ENCODE measurements around the gene OSGIN1.

The OSGIN1 gene

DNA sequence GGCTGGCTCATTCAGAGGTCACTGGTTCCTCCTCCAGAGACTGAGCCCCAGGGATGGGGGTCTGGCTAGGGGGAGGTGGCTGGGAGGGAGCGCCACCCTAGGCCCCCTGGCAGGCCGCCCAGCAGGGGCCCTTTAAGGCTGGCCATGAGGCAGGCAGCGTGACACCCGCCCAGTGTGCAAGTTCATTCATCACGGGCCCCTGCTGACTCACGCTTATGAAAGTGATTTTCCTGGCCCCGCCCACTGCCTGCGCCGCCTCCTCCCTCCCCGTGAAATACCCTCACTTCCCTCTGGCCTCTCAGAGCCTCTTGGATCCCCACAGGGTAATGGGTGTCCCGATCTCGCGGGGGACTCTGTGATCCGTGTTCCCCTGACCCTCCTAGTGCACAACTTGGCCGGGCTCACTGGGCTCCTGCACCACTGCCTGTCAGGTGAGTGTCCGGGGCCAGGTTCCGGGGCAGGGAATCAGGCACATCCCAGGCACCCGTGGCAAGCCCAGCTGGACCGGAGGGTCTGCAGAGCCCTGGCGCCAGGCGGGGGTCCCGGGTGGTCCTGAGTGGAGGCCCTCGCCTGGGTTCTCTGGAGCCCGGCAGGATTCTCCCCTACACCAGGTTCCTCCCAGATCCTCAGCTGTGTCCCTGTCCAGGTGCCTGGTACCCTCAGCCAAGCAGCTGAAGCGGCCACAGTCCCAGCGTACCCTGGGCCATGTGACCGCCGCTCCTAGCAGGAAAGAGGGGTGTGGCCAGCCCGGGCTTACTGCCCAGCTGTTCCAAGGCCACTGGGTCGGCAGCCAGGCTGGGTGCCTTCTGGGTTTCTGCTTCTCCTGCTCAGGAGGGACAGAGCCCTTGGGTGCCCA, at the start of gene OSGIN1:
Gene OSGIN1 (plus strand): TSS at position 301 of the 856 bp plus-strand sequence. CDS start 4,432 bp downstream, outside the sequence.
- peak; percentile 85 for DNase-seq
- Mint-ChIP-seq H3K36me3 (ENCODE audit: low read depth) (no peaks in the 10 kb centered on the region), H3K27ac (peak within 1 kb of the TSS; percentile 80), H3K27me3 (peaks cover 33% of the 10 kb centered on the region), H3K9me3 (no peaks in the 10 kb centered on the region), H3K4me1 (ENCODE audit: low read depth) (peaks cover 14% of the 10 kb centered on the region), H3K4me3 (peak within 1 kb of the TSS; percentile 58)

DNA sequence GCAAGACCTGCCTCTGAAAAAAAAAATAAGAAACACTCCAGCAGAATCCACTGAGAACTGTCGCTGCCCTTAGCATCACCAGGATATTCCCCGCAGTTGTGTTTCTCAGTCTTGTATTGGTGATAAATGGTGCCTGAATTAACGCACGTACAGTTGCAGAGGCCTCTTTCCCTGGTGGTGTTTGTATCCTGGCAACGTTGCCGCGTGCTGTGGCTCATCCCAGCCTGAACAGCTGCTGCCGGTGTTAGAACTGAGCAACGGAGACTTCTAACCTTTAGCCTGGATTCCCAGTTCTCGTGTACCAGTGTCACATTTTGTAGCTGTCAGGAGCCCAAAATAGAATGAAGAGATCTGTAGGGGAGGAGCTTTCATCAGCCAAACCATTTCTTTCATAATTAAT, 49.3 kb upstream of the OSGIN1 start:
- H3K9me3 Mint-ChIP-seq: no peaks in the 10 kb centered on the region

DNA sequence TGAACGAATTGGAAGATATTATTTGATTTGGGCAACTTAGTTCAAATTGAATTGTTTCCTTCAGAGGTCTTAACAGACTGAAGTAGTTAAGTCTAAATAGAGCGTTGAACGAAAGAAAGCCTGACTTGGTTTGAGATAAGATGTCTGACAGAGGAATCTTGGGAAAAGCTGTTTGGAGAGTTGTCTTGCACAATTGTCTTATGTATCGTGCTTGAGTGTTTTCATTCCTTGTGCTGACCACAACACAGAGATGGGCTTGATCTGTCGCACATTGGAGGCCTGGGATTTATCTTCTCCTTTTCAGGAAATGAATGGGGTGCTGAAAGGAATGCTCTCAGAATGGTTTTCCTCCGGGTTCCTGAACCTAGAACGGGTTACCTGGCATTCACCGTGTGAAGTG, 46.4 kb upstream of the OSGIN1 start:
- Mint-ChIP-seq H3K4me3 (no peak overlapping the region), H3K27ac (no peak overlapping the region), H3K4me1 (ENCODE audit: low read depth) (peaks cover 13% of the 10 kb centered on the region), H3K9me3 (no peaks in the 10 kb centered on the region), H3K27me3 (no peaks in the 10 kb centered on the region), H3K36me3 (ENCODE audit: low read depth) (peaks cover 56% of the 10 kb centered on the region)
- no peak for DNase-seq

More for the DNA sequence above, 49.3 kb upstream of the OSGIN1 start:
- Mint-ChIP-seq H3K27ac (no peak overlapping the region), H3K27me3 (no peaks in the 10 kb centered on the region), H3K4me3 (no peak overlapping the region), H3K4me1 (ENCODE audit: low read depth) (peaks cover 33% of the 10 kb centered on the region), H3K36me3 (ENCODE audit: low read depth) (peaks cover 42% of the 10 kb centered on the region)
- no peak for DNase-seq

DNA sequence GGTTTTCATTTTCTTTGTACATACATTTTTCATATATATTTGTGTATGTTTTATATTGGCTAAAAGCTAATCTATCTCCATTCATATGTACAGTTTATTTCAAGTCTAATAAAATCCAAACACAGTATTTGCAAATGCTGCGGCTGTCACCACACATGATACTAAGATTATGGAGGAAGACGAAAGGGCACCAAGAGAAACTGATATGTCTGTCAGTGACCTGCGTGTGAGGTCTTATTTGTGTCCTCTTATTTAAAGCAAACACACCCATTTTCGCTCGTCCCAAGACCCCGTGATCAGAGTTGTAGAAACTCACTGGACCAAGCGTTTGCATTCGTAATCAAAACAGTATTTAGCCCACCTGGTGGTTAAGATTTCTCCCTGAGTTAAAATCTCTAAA, 45.9 kb upstream of the OSGIN1 start:
- no peaks in the 10 kb centered on the region for H3K27me3 Mint-ChIP-seq
- H3K27ac Mint-ChIP-seq: no peak overlapping the region
- H3K36me3 Mint-ChIP-seq (ENCODE audit: low read depth): peaks cover 61% of the 10 kb centered on the region
- H3K4me1 Mint-ChIP-seq (ENCODE audit: low read depth): peaks cover 10% of the 10 kb centered on the region
- H3K9me3 Mint-ChIP-seq: no peaks in the 10 kb centered on the region
- no peak for DNase-seq
- H3K4me3 Mint-ChIP-seq: no peak overlapping the region

DNA sequence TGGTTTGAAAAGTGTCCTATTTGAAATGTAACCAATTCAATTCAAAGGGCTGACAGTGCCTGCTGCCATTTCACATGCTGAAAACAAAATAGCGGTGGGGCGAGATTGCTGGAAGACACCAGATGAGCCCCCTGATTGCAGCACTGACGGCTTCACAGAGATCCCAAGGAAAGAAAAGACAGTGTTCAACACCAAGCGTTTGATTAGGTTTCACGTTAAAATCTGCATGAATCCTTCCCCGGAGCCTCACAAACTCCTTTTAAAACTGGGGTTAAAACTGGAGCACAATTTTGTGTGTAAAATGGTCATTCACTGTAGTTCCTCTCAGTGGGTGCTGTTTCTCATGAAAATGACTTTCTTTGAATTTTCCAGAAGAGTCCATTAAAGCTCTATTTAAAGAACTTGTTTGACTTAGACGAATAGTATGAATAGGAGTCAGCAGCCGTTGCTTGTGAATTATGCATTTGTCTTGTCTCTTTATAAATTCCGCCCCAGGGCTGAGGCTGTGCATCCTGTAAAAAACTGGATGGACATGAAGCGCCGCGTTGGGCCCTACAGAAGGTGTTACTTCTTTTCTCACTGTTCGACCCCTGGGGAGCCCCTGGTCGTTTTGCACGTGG, 45.3 kb upstream of the OSGIN1 start:
- H3K27me3 Mint-ChIP-seq: no peaks in the 10 kb centered on the region
- peaks cover 7% of the 10 kb centered on the region for H3K4me1 Mint-ChIP-seq (ENCODE audit: low read depth)
- H3K9me3 Mint-ChIP-seq: no peaks in the 10 kb centered on the region
- H3K4me3 Mint-ChIP-seq: no peak overlapping the region
- DNase-seq: no peak
- H3K36me3 Mint-ChIP-seq (ENCODE audit: low read depth): peaks cover 64% of the 10 kb centered on the region
- no peak overlapping the region for H3K27ac Mint-ChIP-seq

DNA sequence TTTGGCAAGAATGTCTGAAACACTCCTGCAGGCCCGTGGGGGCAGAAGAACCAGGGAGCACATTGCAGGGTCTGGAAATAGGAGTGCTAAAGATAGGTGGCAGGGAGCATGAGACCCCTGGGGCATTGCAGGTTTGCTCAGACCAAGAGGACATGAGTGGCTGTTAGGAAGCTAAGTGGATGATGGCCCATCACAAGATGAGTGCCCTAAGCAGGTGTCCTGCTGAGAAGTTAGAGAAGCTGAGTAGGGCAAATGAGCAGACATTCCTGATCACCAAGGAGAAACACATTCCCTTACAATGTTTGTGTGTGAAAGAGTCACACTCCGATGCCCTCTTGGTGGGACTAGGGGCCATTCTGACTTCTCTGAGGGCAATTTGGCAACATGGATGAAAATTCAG, 44.2 kb upstream of the OSGIN1 start:
- Mint-ChIP-seq H3K27ac (no peak overlapping the region), H3K9me3 (no peaks in the 10 kb centered on the region), H3K4me1 (ENCODE audit: low read depth) (peaks cover under 1% of the 10 kb centered on the region), H3K36me3 (ENCODE audit: low read depth) (peaks cover 70% of the 10 kb centered on the region), H3K4me3 (no peak overlapping the region), H3K27me3 (no peaks in the 10 kb centered on the region)
- DNase-seq: no peak

DNA sequence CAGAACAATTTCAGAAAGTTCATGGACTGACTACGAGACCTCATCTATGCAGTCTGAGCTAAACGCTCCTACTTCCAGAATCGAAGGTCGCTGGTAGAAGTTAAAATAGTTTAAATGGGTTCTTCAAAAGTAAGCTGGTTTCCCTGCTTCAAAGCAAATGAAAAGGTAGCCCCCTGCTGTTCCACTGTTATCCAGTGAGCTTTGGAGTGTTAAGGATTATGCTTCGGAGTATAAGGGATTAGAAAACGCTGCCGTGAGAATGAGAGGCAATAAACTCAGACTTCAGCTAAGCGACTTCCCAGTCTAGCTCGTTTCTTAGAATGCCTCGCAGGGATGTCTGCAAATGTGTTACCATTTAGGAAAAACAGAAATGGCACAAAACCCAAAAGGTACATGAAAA, 41.8 kb upstream of the OSGIN1 start:
- Mint-ChIP-seq H3K27me3 (no peaks in the 10 kb centered on the region), H3K36me3 (ENCODE audit: low read depth) (peaks cover 90% of the 10 kb centered on the region), H3K4me3 (no peak overlapping the region), H3K27ac (no peak overlapping the region), H3K4me1 (ENCODE audit: low read depth) (no peaks in the 10 kb centered on the region), H3K9me3 (no peaks in the 10 kb centered on the region)
- no peak for DNase-seq

DNA sequence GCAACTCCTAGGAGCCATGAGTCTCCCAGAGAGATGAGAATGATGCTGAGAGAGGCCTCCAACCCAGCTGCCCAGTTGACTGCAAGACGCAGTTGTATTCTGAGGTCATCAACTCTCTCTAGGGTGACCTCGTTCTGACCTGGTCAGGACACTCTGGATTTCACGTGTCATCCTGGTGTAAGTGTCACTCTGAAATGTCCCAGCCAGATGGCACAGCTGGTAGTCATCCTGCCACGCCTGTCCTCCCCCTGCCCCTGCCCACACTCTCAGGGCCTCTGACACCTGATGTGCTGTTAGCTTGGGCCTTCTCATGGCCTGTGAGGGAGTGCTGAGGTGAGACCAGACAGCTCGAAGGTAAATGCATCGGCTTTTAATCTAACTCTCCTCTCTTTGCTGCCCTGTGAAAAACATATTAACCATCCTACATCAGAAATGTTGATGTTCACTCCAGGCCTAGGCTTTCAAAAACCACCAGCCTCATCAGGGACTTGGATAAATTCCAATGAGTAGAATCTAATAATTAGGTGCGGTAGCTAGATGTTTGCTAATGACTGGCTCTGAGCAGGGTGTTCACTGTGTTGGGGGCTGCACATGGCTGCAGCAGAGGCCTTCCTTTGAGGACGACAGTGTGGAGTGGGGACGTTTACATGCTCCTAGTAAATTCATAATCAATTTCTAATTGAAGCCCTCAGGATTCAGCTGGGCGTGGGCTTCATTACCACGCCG, 40.4 kb upstream of the OSGIN1 start:
- H3K27ac Mint-ChIP-seq: no peak overlapping the region
- no peak overlapping the region for H3K4me3 Mint-ChIP-seq
- H3K36me3 Mint-ChIP-seq (ENCODE audit: low read depth): peaks cover 87% of the 10 kb centered on the region

DNA sequence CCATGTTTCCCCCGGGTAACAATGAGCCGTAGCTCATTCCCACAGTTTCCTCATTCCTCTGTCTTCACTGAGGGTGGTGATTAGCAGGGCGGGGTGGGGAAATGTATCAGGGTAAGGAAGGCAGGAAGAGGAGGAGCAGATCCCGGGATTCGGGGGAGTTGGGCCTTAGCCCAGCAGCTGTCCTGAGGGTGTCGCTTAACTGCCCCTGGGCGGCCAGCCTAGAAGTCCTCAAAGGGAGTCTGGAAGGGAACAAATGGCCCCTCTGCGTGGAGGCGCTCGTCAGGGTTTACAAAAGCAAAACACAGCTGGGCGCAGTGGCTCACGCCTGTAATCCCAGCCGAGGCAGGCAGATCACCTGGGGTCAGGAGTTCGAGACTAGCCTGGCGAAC, 39.8 kb upstream of the OSGIN1 start:
- no peak for DNase-seq
- no peaks in the 10 kb centered on the region for H3K4me1 Mint-ChIP-seq (ENCODE audit: low read depth)
- H3K4me3 Mint-ChIP-seq: no peak overlapping the region
- H3K27me3 Mint-ChIP-seq: no peaks in the 10 kb centered on the region
- peaks cover 87% of the 10 kb centered on the region for H3K36me3 Mint-ChIP-seq (ENCODE audit: low read depth)
- H3K27ac Mint-ChIP-seq: no peak overlapping the region
- no peaks in the 10 kb centered on the region for H3K9me3 Mint-ChIP-seq

More for the DNA sequence above, 40.4 kb upstream of the OSGIN1 start:
- no peaks in the 10 kb centered on the region for H3K27me3 Mint-ChIP-seq
- no peak for DNase-seq
- H3K9me3 Mint-ChIP-seq: no peaks in the 10 kb centered on the region
- no peaks in the 10 kb centered on the region for H3K4me1 Mint-ChIP-seq (ENCODE audit: low read depth)

DNA sequence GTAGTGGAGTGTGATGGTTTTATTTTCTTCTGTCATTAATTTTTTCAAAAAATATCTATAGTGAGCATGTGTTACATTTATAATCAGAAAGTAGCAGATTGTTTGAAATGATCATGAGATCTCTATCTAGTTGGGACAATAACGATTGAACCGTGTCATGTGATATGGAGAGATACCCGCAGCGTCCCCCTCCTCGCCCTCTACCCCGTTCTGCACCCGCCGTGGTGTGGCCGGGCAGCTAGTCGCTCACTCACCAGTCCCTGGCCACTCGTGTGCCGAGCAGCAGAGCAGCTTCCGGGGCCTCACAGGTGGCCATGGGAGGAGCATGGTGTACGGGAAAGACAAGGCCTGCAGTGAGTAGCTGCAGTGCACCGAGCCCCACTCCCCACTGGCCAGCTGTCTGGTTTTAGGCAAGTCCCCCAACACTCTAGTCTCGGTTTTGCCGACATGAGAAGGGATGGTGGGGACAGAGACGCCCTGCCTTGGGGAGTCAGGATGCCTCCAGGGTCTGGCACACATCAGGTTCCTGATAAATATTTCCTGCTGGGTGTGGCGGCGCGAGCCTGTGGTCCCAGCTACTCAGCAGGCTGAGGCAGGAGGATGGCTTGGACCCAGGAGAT, 38.8 kb upstream of the OSGIN1 start:
- Mint-ChIP-seq H3K9me3 (no peaks in the 10 kb centered on the region), H3K4me3 (no peak overlapping the region), H3K36me3 (ENCODE audit: low read depth) (peaks cover 87% of the 10 kb centered on the region), H3K27me3 (no peaks in the 10 kb centered on the region), H3K4me1 (ENCODE audit: low read depth) (no peaks in the 10 kb centered on the region), H3K27ac (no peak overlapping the region)
- no peak for DNase-seq

DNA sequence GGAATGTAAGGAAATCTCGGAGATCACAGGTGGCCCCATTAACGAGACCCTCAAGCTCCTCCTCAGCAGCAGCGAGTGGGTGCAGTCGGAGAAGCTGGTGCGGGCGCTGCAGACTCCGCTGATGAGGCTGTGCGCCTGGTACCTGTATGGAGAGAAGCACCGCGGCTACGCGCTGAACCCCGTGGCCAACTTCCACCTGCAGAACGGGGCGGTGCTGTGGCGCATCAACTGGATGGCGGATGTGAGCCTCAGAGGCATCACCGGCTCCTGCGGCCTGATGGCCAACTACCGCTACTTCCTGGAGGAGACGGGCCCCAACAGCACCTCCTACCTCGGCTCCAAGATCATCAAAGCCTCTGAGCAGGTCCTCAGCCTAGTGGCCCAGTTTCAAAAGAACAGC, 38.0 kb upstream of the OSGIN1 start:
- no peak for DNase-seq
- H3K36me3 Mint-ChIP-seq (ENCODE audit: low read depth): peaks cover 86% of the 10 kb centered on the region
- H3K9me3 Mint-ChIP-seq: no peaks in the 10 kb centered on the region
- H3K27ac Mint-ChIP-seq: no peak overlapping the region
- H3K4me1 Mint-ChIP-seq (ENCODE audit: low read depth): no peaks in the 10 kb centered on the region
- no peaks in the 10 kb centered on the region for H3K27me3 Mint-ChIP-seq
- no peak overlapping the region for H3K4me3 Mint-ChIP-seq

DNA sequence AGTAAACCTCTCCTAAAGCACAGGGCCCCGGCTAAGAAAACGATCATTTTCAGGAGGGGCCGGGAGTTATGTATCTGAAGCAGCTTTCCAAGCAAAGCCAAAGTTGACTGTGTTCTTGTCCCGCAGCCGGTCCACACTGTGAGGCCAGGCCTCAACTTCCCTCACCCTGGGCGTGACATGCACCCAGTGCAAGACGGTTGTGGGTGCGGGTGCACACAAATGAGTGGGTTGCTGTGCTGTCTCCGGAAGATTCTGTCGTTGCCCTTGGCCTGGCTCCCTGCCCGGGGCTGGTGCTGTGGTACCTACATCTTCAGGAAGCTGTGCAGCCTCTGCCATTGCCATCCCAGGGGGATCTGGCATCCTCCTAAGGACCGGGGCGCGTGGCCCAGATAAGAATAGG, 37.5 kb upstream of the OSGIN1 start:
- Mint-ChIP-seq H3K4me1 (ENCODE audit: low read depth) (no peaks in the 10 kb centered on the region), H3K4me3 (no peak overlapping the region), H3K36me3 (ENCODE audit: low read depth) (peaks cover 85% of the 10 kb centered on the region), H3K9me3 (no peaks in the 10 kb centered on the region), H3K27me3 (no peaks in the 10 kb centered on the region), H3K27ac (no peak overlapping the region)
- DNase-seq: no peak

GRCh38 chr16:83917152-83918120, 35.6 kb upstream of the OSGIN1 start:
- no peak for DNase-seq
- Mint-ChIP-seq H3K36me3 (ENCODE audit: low read depth) (peaks cover 70% of the 10 kb centered on the region), H3K27ac (no peak overlapping the region), H3K4me1 (ENCODE audit: low read depth) (no peaks in the 10 kb centered on the region), H3K4me3 (no peak overlapping the region), H3K9me3 (no peaks in the 10 kb centered on the region), H3K27me3 (no peaks in the 10 kb centered on the region)
